Renal cortical epithelial cell (primary cell): ENCODE measurements around the gene ING2. TPM values are rescaled to one million over a fixed set of nuclear protein-coding genes. Genes with fewer than 3 reads are reported as not detected.
"Not testable (repeated sequence)": the region's sequence is repeated elsewhere in the genome, so short reads cannot be mapped to it uniquely, and the experiment has no call there.

Experiments used
- DNase-seq: peaks from one replicate; pipeline ENCODE4 v3.0.0-alpha.2; 2011; ENCODE audit warnings: low read depth
- total RNA-seq: library from RNA; depleted of rRNA; stranded (reverse); fragments of >200 nt; gene quantifications from 2 replicates; pipeline ENCODE4 v1.2.3, GENCODE V29; 2014

The ING2 gene
- total RNA-seq, 1 donor from 2014 or later, result 22.0 TPM

DNA sequence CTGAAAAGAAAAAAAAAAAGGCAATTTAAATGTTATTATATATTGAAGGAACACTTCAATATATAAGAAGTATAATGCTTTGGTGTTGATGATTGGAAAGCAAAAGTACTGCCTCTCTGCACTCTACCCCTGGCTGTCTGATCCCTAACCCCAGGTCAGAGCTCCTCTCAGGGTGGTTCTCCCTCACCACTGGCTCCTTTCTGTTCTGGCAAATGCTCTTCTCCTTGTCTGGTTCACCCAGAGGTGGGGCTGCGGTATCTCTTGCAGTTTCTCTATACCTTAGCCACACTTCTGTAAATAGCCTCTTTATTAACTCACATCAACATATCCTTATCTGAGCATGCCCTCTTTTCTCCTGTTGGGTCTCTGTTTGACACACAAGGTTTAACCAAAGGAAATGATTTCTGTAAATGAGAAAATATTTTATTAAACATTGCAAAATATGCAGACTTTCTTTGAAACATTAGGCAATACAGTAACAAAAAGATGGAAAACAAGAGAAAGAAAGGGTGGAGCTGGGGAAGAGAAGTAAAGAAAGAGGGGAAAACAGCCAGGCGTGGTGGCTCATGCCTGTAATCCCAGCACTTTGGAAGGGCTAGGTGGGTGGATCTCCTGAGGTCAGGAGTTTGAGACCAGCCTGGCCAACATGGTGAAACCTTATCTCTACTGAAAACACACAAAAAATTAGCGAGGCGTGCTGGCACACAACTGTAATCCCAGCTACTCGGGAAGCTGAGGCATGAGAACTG lies 45.7 kb downstream of the ING2 start:
- no peak for DNase-seq

DNA sequence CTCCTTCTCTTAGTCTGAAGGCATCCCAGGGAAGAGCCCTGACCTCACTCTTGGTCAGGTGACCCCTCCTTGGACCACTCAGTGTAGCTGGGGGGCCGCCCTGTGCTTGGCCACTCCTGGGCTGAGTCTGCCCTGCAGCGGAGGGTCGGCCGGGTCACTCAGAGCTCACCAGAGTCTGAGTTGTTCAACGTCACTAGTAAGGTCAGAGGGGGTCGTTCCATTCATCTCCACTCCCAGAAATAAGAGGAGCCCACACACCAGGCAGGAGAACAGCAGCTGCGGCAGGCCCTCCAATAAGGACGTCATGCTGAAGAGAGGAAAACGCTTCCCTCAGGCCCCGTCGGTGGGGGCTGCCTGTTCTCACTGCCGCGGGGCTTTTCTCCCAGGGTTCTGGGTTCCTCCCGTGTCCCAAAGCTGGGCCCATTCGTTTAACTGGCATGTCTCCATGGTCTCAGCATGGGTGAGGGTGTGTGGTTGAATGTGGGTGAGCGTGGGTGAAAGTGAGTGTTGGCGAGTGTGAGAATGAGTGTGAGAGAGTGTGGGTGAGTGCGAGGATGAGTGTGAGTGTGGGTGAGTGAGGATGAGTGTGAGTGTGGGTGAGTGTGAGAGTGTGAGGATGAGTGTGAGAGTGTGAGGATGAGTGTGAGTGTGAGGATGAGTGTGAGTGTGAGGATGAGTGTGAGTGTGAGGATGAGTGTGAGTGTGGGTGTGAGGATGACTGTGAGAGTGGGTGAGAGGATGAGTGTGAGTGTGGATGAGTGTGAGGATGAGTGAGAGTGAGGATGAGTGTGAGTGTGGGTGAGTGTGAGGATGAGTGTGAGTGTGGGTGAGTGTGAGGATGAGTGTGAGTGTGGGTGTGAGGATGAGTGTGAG lies 47.7 kb downstream of the ING2 start:
- DNase-seq, result no peak

DNA sequence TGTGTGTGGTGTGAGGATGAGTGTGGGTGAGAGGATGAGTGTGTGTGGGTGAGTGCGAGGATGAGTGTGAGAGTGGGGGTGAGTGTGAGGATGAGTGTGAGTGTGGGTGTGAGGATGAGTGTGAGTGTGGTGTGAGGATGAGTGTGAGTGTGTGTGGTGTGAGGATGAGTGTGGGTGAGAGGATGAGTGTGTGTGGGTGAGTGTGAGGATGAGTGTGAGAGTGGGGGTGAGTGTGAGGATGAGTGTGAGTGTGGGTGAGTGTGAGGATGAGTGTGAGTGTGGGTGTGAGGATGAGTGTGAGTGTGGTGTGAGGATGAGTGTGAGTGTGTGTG lies 48.3 kb downstream of the ING2 start:
- DNase-seq, result not testable (repeated sequence)

DNA sequence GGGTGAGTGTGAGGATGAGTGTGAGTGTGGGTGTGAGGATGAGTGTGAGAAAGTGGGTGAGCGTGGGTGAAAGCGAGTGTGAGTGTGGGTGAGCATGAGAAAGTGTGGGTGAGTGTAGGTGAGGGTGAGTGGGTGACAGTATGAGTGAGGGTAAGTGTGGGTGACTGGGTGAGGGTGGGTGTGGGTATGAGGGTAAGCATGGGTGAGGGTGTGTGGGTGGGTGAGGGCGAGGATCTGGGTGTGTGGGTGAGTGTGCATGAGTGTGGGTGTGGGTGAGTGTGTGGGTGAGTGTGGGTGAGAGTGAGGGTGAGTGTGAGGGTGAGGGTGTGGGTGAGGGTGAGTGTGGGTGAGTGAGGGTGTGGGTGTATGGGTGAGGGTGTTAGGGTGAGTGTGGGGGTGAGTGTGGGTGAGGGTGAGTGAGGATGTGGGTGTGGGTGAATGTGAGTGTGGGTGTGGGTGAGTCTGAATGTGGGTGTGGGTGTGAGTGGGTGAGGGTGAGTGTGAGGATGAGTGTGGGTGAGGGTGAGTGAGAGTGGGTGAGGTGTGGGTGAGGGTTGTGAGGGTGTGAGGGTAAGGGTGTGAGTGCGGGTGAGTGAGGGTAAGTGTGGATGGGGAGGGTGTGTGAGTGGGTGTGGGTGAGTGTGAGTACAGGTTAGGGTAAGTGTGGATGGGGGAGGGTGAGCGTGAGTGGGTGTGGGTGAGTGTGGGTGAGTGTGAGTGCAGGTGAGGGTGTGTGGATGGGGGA lies 48.9 kb downstream of the ING2 start:
- no peak for DNase-seq

DNA sequence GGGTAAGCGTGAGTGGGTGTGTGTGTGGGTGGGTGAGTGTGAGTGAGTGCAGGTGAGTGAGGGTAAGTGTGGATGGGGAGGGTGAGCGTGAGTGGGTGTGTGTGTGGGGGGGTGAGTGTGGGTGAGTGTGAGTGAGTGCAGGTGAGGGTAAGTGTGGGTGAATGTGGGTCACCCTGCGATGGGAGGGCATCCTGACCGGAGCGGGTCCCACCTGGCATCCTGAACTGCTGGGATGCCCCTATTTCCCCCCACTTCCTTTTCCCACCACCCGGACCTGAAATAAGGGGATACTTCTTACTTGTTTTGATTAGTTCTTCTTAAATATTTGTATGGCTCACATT lies 49.5 kb downstream of the ING2 start:
- no peak for DNase-seq

DNA sequence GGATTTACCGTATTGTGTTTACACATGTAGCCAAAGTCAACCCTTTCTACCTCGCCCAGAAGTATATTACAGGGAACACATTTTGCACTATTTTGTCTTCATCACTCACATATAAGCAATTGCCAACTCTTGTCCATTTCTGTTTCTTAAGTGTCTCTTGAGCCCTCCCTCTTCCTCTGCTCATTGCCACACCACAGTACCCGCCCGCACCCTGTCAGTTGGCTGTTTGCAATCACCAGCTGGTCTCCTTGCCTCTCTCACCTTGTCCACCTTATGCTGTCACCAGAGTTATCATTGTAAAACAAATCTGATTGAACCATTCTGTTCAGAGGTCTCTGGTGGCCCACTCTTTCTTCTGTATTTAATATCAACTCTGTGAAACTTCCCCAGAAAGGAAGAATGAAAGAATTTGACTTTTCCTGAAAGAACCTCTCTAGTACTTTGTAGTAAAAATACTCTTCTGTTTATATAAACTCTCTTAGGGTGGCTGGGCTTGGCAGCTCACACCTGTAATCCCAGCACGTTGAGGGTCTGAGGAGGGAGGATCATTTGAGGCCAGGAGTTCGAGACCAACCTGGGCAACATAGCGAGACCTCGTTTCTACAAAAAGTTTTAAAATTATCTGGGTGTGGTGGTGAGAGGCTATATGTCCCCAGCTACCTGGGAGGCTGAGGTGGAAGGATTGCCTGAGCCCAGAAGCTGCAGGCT lies 50.2 kb downstream of the ING2 start:
- no peak for DNase-seq

DNA sequence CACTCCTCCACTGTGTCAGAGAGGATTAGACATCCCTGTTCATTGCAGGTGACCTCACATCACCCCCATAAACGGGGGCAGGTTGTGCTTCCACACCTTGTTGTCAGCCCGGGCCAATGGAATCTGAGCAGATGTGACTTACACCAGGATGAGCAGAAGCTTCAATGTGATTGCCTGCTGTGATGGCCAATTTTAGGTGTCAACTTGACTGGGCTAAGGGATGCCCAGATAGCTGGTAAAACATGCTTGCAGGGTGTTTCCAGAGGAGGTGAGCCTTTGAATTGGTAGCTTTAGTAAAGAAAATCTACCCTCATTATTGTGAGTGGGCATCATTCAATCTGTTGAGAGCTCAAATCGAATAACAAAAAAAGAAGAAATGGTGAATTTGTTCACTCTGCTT lies 52.1 kb downstream of the ING2 start:
- DNase-seq, result no peak

DNA sequence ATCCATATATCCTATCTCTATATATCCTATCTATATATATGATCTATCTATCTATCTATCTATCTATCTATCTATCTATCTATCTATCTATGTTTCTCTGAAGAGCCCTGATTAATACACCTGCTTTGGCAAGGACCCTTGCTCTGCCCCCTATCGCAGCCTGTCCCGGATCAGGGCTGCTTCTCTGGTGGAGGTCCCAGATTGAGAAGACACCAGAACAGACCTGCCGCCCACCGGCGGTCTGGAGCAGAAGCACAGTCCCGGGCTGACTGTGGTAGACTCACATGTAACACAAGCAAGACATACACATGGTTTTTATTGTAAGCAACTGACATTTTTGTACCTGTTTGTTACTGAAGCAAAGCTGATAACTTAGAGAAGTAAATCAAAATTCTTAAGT lies 52.8 kb downstream of the ING2 start:
- no peak for DNase-seq

DNA sequence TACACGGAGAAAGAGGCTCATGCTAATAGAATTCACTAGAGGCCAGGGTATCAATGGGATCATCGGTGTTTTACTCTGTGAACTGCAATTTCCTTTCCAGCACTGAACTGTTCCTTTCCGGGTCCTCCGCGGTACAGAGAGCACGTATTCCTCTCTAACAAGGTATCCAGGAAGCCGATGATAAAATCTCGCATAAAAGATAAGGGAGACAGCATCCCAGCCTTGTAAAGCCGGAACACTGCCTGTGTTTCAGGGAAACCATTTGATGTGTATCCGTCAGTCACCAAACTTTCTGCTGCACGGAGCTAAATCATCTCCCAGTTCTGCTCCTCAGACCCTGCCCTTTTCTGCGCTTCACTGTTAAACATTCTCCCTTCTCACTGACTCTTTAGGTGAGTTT lies 54.0 kb downstream of the ING2 start:
- DNase-seq, result no peak

DNA sequence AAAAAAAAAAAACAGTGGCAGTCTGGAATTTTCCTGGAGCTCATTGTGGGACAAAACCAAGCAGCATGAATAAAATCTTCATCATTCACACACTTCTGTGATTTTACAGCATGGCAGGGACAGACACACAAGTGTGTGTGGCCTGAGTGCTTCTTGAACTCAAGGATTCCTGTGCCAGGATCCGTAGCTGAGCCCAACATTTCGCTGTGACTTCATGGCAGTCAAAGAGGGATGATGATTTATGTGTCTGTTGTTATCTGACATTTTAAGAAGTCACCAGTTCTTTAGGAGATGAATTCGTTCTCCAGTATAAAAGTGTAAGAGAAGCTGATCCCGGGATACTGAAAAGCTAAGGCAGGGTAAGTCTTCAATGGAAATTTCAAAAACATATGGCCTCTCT lies 57.0 kb downstream of the ING2 start:
- no peak for DNase-seq

Other genes starting within 250 kb of the ING2 start
- gene CLDN22, start 184.8 kb upstream of the ING2 start, total RNA-seq, result not detected in 2 replicates
- not detected in 2 replicates for gene CLDN24, start 182.6 kb upstream of the ING2 start, total RNA-seq
- gene CDKN2AIP, start 60.4 kb upstream of the ING2 start, total RNA-seq, result 45.7 and 56.5 TPM in 2 replicates
- gene RWDD4, start 154.1 kb downstream of the ING2 start, total RNA-seq, result 23.4 and 28.5 TPM in 2 replicates
- 48.1 and 63.6 TPM in 2 replicates for gene TRAPPC11, start 154.2 kb downstream of the ING2 start, total RNA-seq